Liver (tissue), 3 donors: ENCODE measurements around the gene ZBED2.

Experiments used
- CTCF ChIP-seq: fragments of 150-350 bp; IDR thresholded peaks from 2 replicates; pipeline ENCODE4 v1.5.1; 2017; ENCODE audit warnings: improper control_type of control experiment, low read depth, low read length; ENCODE audit not compliant: missing input control
- JUND ChIP-seq, 2 donors: IDR thresholded peaks; 2 replicates each; pipeline ENCODE4 v1.6.1; 2016; ENCODE audit warnings: antibody characterized with exemption in 2 of 2
- TF ChIP-seq, protein P1 (sequence below): IDR thresholded peaks from 2 replicates; pipeline ENCODE4 v1.6.1; 2016; ENCODE audit warnings: antibody characterized with exemption
- TF ChIP-seq, protein P2 (sequence below): IDR thresholded peaks from 2 replicates; pipeline ENCODE4 v1.6.1; 2016; ENCODE audit warnings: antibody characterized with exemption, mild to moderate bottlenecking
- donor health status: healthy.
- donor health status: healthy.

- TF ChIP-seq, protein P1, sequence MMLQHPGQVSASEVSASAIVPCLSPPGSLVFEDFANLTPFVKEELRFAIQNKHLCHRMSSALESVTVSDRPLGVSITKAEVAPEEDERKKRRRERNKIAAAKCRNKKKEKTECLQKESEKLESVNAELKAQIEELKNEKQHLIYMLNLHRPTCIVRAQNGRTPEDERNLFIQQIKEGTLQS = no peak
- TF ChIP-seq, protein P2, sequence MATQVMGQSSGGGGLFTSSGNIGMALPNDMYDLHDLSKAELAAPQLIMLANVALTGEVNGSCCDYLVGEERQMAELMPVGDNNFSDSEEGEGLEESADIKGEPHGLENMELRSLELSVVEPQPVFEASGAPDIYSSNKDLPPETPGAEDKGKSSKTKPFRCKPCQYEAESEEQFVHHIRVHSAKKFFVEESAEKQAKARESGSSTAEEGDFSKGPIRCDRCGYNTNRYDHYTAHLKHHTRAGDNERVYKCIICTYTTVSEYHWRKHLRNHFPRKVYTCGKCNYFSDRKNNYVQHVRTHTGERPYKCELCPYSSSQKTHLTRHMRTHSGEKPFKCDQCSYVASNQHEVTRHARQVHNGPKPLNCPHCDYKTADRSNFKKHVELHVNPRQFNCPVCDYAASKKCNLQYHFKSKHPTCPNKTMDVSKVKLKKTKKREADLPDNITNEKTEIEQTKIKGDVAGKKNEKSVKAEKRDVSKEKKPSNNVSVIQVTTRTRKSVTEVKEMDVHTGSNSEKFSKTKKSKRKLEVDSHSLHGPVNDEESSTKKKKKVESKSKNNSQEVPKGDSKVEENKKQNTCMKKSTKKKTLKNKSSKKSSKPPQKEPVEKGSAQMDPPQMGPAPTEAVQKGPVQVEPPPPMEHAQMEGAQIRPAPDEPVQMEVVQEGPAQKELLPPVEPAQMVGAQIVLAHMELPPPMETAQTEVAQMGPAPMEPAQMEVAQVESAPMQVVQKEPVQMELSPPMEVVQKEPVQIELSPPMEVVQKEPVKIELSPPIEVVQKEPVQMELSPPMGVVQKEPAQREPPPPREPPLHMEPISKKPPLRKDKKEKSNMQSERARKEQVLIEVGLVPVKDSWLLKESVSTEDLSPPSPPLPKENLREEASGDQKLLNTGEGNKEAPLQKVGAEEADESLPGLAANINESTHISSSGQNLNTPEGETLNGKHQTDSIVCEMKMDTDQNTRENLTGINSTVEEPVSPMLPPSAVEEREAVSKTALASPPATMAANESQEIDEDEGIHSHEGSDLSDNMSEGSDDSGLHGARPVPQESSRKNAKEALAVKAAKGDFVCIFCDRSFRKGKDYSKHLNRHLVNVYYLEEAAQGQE = no peak
- TF ChIP-seq JUND (IDR thresholded peaks at IDR 0.05) (no peak), CTCF (no peak)
Measured at GRCh38 chr3:111591555-111591954, 3.6 kb downstream of the ZBED2 start.
